SK-N-SH (cell line): ENCODE measurements around the gene P3H2. TPM values are rescaled to one million over a fixed set of nuclear protein-coding genes. Genes with fewer than 3 reads are reported as not detected.

Source experiments
- CTCF ChIA-PET: fragments of 300-600, 350-600 bp; formaldehyde crosslinking; extraction: SDS; loops from one replicate; lab custom pipeline; 2021; lab: Yijun Ruan, JAX
- POLR2A ChIA-PET: fragments of 350-600 bp; sonication (Branson Sonifier 250); formaldehyde crosslinking; extraction: SDS; loops from one replicate; lab custom pipeline; 2020; ENCODE audit warnings: antibody characterized with exemption, inconsistent platforms; lab: Yijun Ruan, JAX
- DNase-seq: peaks from one replicate; pipeline ENCODE4 v3.0.0; 2012
- H2AFZ ChIP-seq: fragments of 200-600 bp; sonication (generic); 2 replicates; pipeline ENCODE4 v1.8.1; 2016; ENCODE audit warnings: antibody characterized with exemption, mild to moderate bottlenecking, low read depth
- H3F3A ChIP-seq: fragments of 200-600 bp; sonication (generic); replicated peaks from 2 replicates; pipeline ENCODE3; 2016; ENCODE audit warnings: antibody characterized with exemption, mild to moderate bottlenecking; ENCODE audit not compliant: insufficient read depth
- H3K27ac ChIP-seq, 2 experiments: fragments of 200-500 bp in 1 of 2; fragments of 200-600 bp in 1 of 2; sonication (Bioruptor generic) in 1 of 2; sonication (generic), shearing (Covaris generic) in 1 of 2; 2 replicates each; pipeline versions ENCODE4 v1.5.1 to v1.6.1; 2014 to 2016; ENCODE audit warnings: low read depth in 2 of 2, inconsistent platforms in 1 of 2, low read length in 1 of 2, mild to moderate bottlenecking in 1 of 2, mixed read lengths in 1 of 2
- H3K27me3 ChIP-seq: fragments of 200-600 bp; sonication (generic), shearing (Covaris generic); 2 replicates; pipeline ENCODE4 v1.6.1; 2016; ENCODE audit warnings: mixed run types; ENCODE audit not compliant: insufficient read depth
- H3K36me3 ChIP-seq, 2 experiments: fragments of 200-500 bp in 1 of 2; fragments of 200-600 bp in 1 of 2; sonication (Bioruptor generic) in 1 of 2; sonication (generic) in 1 of 2; replicated peaks in 1 of 2; 2 replicates each; pipeline versions ENCODE3 to v1.5.1; 2014 to 2016; ENCODE audit warnings: low read length in 1 of 2, mild to moderate bottlenecking in 1 of 2; ENCODE audit not compliant: insufficient read depth in 2 of 2, control insufficient read depth in 1 of 2
- H3K4me1 ChIP-seq, 2 experiments: fragments of 200-500 bp in 1 of 2; fragments of 200-600 bp in 1 of 2; sonication (Bioruptor generic) in 1 of 2; sonication (generic), shearing (Covaris generic) in 1 of 2; 2 replicates each; pipeline versions ENCODE4 v1.5.1 to v1.6.1; 2014 to 2016; ENCODE audit warnings: low read depth in 1 of 2, low read length in 1 of 2, mixed run types in 1 of 2; ENCODE audit not compliant: insufficient read depth in 2 of 2, control insufficient read depth in 1 of 2
- H3K4me2 ChIP-seq: fragments of 200-600 bp; sonication (generic), shearing (Covaris generic); 2 replicates; pipeline ENCODE4 v1.6.1; 2017; ENCODE audit warnings: mixed run types
- H3K4me3 ChIP-seq, 2 experiments: fragments of 200-500 bp in 1 of 2; fragments of 200-600 bp in 1 of 2; sonication (Bioruptor generic) in 1 of 2; sonication (generic), shearing (Covaris generic) in 1 of 2; 2 replicates each; pipeline versions ENCODE4 v1.5.1 to v1.8.1; 2014 to 2016; ENCODE audit warnings: low read depth in 2 of 2, inconsistent platforms in 1 of 2, low read length in 1 of 2, mild to moderate bottlenecking in 1 of 2, mixed read lengths in 1 of 2, moderate library complexity in 1 of 2
- H3K79me2 ChIP-seq: fragments of 200-600 bp; sonication (generic); 2 replicates; pipeline ENCODE4 v1.8.1; 2017; ENCODE audit warnings: mild to moderate bottlenecking; ENCODE audit not compliant: insufficient read depth
- H3K9ac ChIP-seq: fragments of 200-600 bp; sonication (generic); 2 replicates; pipeline ENCODE4 v1.6.1; 2017; ENCODE audit warnings: mixed run types
- H3K9me2 ChIP-seq: fragments of 200-600 bp; sonication (generic); 2 replicates; pipeline ENCODE4 v1.6.1; 2017; ENCODE audit warnings: mixed run types
- H3K9me3 ChIP-seq: fragments of 200-600 bp; sonication (generic); 2 replicates; pipeline ENCODE4 v1.6.1; 2017; ENCODE audit warnings: mixed run types, mild to moderate bottlenecking, moderate library complexity
- H4K20me1 ChIP-seq: fragments of 200-600 bp; sonication (generic); 2 replicates; pipeline ENCODE4 v1.6.1; 2017; ENCODE audit warnings: mild to moderate bottlenecking, mixed run types; ENCODE audit not compliant: insufficient read depth
- ELF1 ChIP-seq: IDR thresholded peaks from 2 replicates; pipeline ENCODE4 v1.4.0; 2012
- EP300 ChIP-seq, 2 experiments: IDR thresholded peaks; 2 replicates each; pipeline versions ENCODE4 v1.4.0 to v1.6.1; 2012; ENCODE audit warnings: borderline replicate concordance in 1 of 2, low read depth in 1 of 2, low read length in 1 of 2
- EZH2phosphoT487 ChIP-seq: fragments of 200-600 bp; sonication (generic); IDR thresholded peaks from 2 replicates; pipeline ENCODE4 v1.6.1; 2017; ENCODE audit warnings: low read depth, mixed run types, mild to moderate bottlenecking, antibody characterized with exemption, moderate library complexity, borderline replicate concordance
- FOSL2 ChIP-seq: IDR thresholded peaks from 2 replicates; pipeline ENCODE4 v1.4.0; 2012; ENCODE audit warnings: low read depth, mild to moderate bottlenecking, moderate library complexity, borderline replicate concordance
- FOXJ3 ChIP-seq: sonication (generic); formaldehyde crosslinking; IDR thresholded peaks from 2 replicates; pipeline ENCODE4 v1.5.1; 2020; ENCODE audit warnings: mild to moderate bottlenecking, missing genetic modification reagents
- GATA2 ChIP-seq: sonication (generic); formaldehyde crosslinking; IDR thresholded peaks from 2 replicates; pipeline ENCODE4 v1.5.0; 2020; ENCODE audit warnings: mild to moderate bottlenecking, missing genetic modification reagents
- JUND ChIP-seq: IDR thresholded peaks from 2 replicates; pipeline ENCODE4 v1.4.0; 2012
- MEF2A ChIP-seq: IDR thresholded peaks from 2 replicates; pipeline ENCODE4 v1.4.0; 2012; ENCODE audit warnings: low read depth, borderline replicate concordance
- POLR2AphosphoS5 ChIP-seq: IDR thresholded peaks from 2 replicates; pipeline ENCODE4 v1.6.1; 2012; ENCODE audit warnings: low read depth, low read length
- RCOR1 ChIP-seq: fragments of 150-350 bp; IDR thresholded peaks from 2 replicates; pipeline ENCODE4 v1.6.1; 2017; ENCODE audit warnings: antibody characterized with exemption, low read length
- RFX5 ChIP-seq: IDR thresholded peaks from 2 replicates; pipeline ENCODE4 v1.6.1; 2012; ENCODE audit warnings: mild to moderate bottlenecking, improper control_type of control experiment, low read length
- RXRA ChIP-seq: IDR thresholded peaks from 2 replicates; pipeline ENCODE4 v1.4.0; 2012; ENCODE audit warnings: low read depth, mild to moderate bottlenecking, borderline replicate concordance
- SIN3A ChIP-seq: IDR thresholded peaks from 2 replicates; pipeline ENCODE4 v1.6.1; 2012; ENCODE audit warnings: low read depth, mild to moderate bottlenecking, low read length, moderate library complexity, borderline replicate concordance
- SMC3 ChIP-seq: IDR thresholded peaks from 2 replicates; pipeline ENCODE4 v1.6.1; 2012; ENCODE audit warnings: low read depth, low read length, improper control_type of control experiment
- TAF1 ChIP-seq: IDR thresholded peaks from 2 replicates; pipeline ENCODE4 v1.6.1; 2012; ENCODE audit warnings: low read depth, mild to moderate bottlenecking, low read length, moderate library complexity, borderline replicate concordance
- TEAD4 ChIP-seq: IDR thresholded peaks from 2 replicates; pipeline ENCODE4 v1.4.0; 2012; ENCODE audit warnings: mild to moderate bottlenecking, borderline replicate concordance; ENCODE audit not compliant: insufficient read depth
- YY1 ChIP-seq: IDR thresholded peaks from 2 replicates; pipeline ENCODE4 v1.4.0; 2012; ENCODE audit warnings: low read depth, mild to moderate bottlenecking
- WGBS: methylation state at CpG from one replicate; pipeline ENCODE4 v1.1.6; 2017; ENCODE audit warnings: low lambda C conversion rate; 5-methylcytosine and 5-hydroxymethylcytosine counted together
- polyA plus RNA-seq, 3 experiments: library from polyadenylated mRNA; depleted of rRNA; stranded (reverse); fragments of >200 nt; gene quantifications; 2 replicates each; pipeline ENCODE4 v1.2.3, GENCODE V29; 2012
- TF ChIP-seq, protein P1 (sequence below): IDR thresholded peaks from 2 replicates; pipeline ENCODE4 v1.6.1; 2012; ENCODE audit warnings: mild to moderate bottlenecking, low read depth, low read length, moderate library complexity
- TF ChIP-seq, protein P2 (sequence below): IDR thresholded peaks from 2 replicates; pipeline ENCODE4 v1.4.0; 2012; ENCODE audit warnings: low read depth, borderline replicate concordance
- TF ChIP-seq, protein P3 (sequence below): fragments of 150-350 bp; IDR thresholded peaks from 2 replicates; pipeline ENCODE4 v1.6.1; 2016; ENCODE audit warnings: mild to moderate bottlenecking, low read depth, low read length

P3H2 gene
- polyA plus RNA-seq, 1 of the 3 experiments (the other 2 are of a cell fraction), result 2.8 TPM

GRCh38 chr3:189995129-189995528 is 125.6 kb downstream of the P3H2 start:
- TF ChIP-seq, protein P1, sequence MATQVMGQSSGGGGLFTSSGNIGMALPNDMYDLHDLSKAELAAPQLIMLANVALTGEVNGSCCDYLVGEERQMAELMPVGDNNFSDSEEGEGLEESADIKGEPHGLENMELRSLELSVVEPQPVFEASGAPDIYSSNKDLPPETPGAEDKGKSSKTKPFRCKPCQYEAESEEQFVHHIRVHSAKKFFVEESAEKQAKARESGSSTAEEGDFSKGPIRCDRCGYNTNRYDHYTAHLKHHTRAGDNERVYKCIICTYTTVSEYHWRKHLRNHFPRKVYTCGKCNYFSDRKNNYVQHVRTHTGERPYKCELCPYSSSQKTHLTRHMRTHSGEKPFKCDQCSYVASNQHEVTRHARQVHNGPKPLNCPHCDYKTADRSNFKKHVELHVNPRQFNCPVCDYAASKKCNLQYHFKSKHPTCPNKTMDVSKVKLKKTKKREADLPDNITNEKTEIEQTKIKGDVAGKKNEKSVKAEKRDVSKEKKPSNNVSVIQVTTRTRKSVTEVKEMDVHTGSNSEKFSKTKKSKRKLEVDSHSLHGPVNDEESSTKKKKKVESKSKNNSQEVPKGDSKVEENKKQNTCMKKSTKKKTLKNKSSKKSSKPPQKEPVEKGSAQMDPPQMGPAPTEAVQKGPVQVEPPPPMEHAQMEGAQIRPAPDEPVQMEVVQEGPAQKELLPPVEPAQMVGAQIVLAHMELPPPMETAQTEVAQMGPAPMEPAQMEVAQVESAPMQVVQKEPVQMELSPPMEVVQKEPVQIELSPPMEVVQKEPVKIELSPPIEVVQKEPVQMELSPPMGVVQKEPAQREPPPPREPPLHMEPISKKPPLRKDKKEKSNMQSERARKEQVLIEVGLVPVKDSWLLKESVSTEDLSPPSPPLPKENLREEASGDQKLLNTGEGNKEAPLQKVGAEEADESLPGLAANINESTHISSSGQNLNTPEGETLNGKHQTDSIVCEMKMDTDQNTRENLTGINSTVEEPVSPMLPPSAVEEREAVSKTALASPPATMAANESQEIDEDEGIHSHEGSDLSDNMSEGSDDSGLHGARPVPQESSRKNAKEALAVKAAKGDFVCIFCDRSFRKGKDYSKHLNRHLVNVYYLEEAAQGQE, result no peak
- TF ChIP-seq RXRA (no peak), FOXJ3 (CRISPR knock-in tag) (no peak), POLR2AphosphoS5 (no peak), SMC3 (no peak), MEF2A (no peak)
- TF ChIP-seq, protein P2, sequence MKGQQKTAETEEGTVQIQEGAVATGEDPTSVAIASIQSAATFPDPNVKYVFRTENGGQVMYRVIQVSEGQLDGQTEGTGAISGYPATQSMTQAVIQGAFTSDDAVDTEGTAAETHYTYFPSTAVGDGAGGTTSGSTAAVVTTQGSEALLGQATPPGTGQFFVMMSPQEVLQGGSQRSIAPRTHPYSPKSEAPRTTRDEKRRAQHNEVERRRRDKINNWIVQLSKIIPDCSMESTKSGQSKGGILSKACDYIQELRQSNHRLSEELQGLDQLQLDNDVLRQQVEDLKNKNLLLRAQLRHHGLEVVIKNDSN, result no peak
- Histone ChIP-seq H3K36me3 (no peaks in the 10 kb centered on the region), H3K9me2 (no peaks in the 10 kb centered on the region), H3K4me1 (no peaks in the 10 kb centered on the region), H3K27me3 (no peaks in the 10 kb centered on the region), H3K27ac (no peak overlapping the region), H3K79me2 (no peaks in the 10 kb centered on the region), H3K4me3 (no peak overlapping the region), H3K4me2 (no peak overlapping the region), H3K9me3 (no peaks in the 10 kb centered on the region), H4K20me1 (no peaks in the 10 kb centered on the region), H3F3A (no peaks in the 10 kb centered on the region), H3K9ac (no peak overlapping the region), H2AFZ (no peak overlapping the region)
- POLR2A ChIA-PET, result no interaction called here
- WGBS, result 23% methylated on average over 3 of the region's 3 CpGs
- CTCF ChIA-PET, result interaction anchor here (1.9 kb wide), 1 partner anchor 27 kb away, joined by 4 read pairs; no protein-coding TSS in a partner anchor
- DNase-seq, result no peak

- Histone ChIP-seq H3K4me1 (no peaks in the 10 kb centered on the region), H3F3A (no peaks in the 10 kb centered on the region), H3K4me2 (no peak overlapping the region), H3K4me3 (no peak overlapping the region), H3K27ac (no peak overlapping the region), H2AFZ (no peak overlapping the region), H3K27me3 (peaks cover 6% of the 10 kb centered on the region; the same call in 1 of the 2 replicates), H3K9ac (no peak overlapping the region), H3K9me3 (no peaks in the 10 kb centered on the region), H3K79me2 (no peaks in the 10 kb centered on the region), H4K20me1 (no peaks in the 10 kb centered on the region), H3K9me2 (no peaks in the 10 kb centered on the region), H3K36me3 (no peaks in the 10 kb centered on the region)
- CTCF ChIA-PET, result interaction anchor here (0.6 to 1.2 kb wide), 2 partner anchors 29 to 1678 kb away, joined by 3 to 4 read pairs; no protein-coding TSS in a partner anchor
- DNase-seq, result no peak
- POLR2A ChIA-PET, result no interaction called here
- WGBS, result 59% methylated on average over 5 of the region's 5 CpGs
- TF ChIP-seq TEAD4 (no peak), EP300 (IDR thresholded peaks at IDR 0.05; ENCODE audit: borderline replicate concordance in 1 of 2, low read depth in 1 of 2, low read length in 1 of 2) (no peak), JUND (no peak), EZH2phosphoT487 (no peak), TAF1 (no peak), FOSL2 (no peak), YY1 (no peak), RFX5 (no peak), ELF1 (no peak), GATA2 (CRISPR knock-in tag) (no peak), RCOR1 (no peak), SIN3A (no peak)
- TF ChIP-seq, protein P3, sequence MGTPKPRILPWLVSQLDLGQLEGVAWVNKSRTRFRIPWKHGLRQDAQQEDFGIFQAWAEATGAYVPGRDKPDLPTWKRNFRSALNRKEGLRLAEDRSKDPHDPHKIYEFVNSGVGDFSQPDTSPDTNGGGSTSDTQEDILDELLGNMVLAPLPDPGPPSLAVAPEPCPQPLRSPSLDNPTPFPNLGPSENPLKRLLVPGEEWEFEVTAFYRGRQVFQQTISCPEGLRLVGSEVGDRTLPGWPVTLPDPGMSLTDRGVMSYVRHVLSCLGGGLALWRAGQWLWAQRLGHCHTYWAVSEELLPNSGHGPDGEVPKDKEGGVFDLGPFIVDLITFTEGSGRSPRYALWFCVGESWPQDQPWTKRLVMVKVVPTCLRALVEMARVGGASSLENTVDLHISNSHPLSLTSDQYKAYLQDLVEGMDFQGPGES, result no peak
- TF ChIP-seq, protein P2, result no peak
These were observed 129.9 kb downstream of the P3H2 start for GRCh38 chr3:189990826-189991225.
